Mesodermal cell (in vitro differentiated cells): ENCODE measurements around the gene ANO6.

Experiments used
- H3K27ac ChIP-seq: 2 replicates; pipeline ENCODE4 v1.7.0; 2013; ENCODE audit warnings: mild to moderate bottlenecking, low read depth, low read length, moderate library complexity; ENCODE audit not compliant: severe bottlenecking
- H3K36me3 ChIP-seq: 2 replicates; pipeline ENCODE4 v1.7.1; 2013; ENCODE audit warnings: mild to moderate bottlenecking, low read length, moderate library complexity; ENCODE audit not compliant: control insufficient read depth, insufficient read depth
- H3K4me1 ChIP-seq: one replicate; pipeline ENCODE4 v1.7.1; 2013; ENCODE audit warnings: mild to moderate bottlenecking, low read length; ENCODE audit not compliant: insufficient read depth, control insufficient read depth, poor library complexity, severe bottlenecking
- H3K4me3 ChIP-seq: 2 replicates; pipeline ENCODE4 v1.7.0; 2013; ENCODE audit warnings: low read length, control low read depth, mild to moderate bottlenecking; ENCODE audit not compliant: insufficient read depth, poor library complexity, severe bottlenecking; ENCODE audit errors: extremely low read depth
- H3K9me3 ChIP-seq: 2 replicates; pipeline ENCODE4 v1.7.1; 2013; ENCODE audit warnings: mild to moderate bottlenecking, low read length, moderate library complexity; ENCODE audit not compliant: control insufficient read depth
- WGBS, 2 experiments: methylation state at CpG; one replicate each; pipeline ENCODE4 v1.1.5; 2013; ENCODE audit warnings: missing lambda C conversion rate in 2 of 2; ENCODE audit not compliant: insufficient coverage in 2 of 2; 5-methylcytosine and 5-hydroxymethylcytosine counted together

ANO6 gene

GRCh38 chr12:45407981-45408728, 192.3 kb downstream of the ANO6 start:
- H3K9me3 ChIP-seq: no peaks in the 10 kb centered on the region
- 93 to 99% methylated on average over 7 to 8 of the region's 10 CpGs for WGBS, 2 experiments
- H3K36me3 ChIP-seq: peaks cover 87% of the 10 kb centered on the region
- H3K27ac ChIP-seq: no peak overlapping the region
- H3K4me3 ChIP-seq: no peak overlapping the region
- H3K4me1 ChIP-seq: no peaks in the 10 kb centered on the region

GRCh38 chr12:45408729-45409114, 192.8 kb downstream of the ANO6 start:
- Histone ChIP-seq H3K27ac (no peak overlapping the region), H3K4me1 (no peaks in the 10 kb centered on the region), H3K4me3 (no peak overlapping the region), H3K9me3 (no peaks in the 10 kb centered on the region), H3K36me3 (peaks cover 86% of the 10 kb centered on the region)
- 88 to 97% methylated on average over 2 of the region's 2 CpGs for WGBS, 2 experiments

- no peak overlapping the region for H3K27ac ChIP-seq
- H3K36me3 ChIP-seq: peaks cover 86% of the 10 kb centered on the region
- H3K4me3 ChIP-seq: no peak overlapping the region
Observed at GRCh38 chr12:45409966-45410365, 194.1 kb downstream of the ANO6 start.

DNA sequence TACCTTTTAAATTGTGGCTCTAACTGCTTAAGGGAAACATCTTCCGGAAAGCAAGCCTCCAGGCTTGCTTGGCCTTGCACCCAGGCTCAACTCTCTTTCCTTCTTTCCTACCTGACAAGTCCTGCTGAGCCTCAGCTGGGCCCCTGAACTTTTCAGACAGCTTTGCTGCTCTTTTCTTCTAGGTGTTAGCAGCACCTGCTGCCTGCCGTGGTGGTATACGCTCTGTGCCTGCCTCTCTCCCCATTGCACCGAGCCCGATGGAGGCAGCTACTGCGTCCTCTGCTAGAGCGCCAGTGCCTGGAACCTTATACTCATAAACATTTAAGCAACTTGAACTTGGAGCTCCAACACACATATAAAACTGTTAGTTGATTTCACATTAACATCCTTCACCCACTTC, 195.7 kb downstream of the ANO6 start:
- no peak overlapping the region for H3K4me3 ChIP-seq
- no peaks in the 10 kb centered on the region for H3K9me3 ChIP-seq
- peaks cover 90% of the 10 kb centered on the region for H3K36me3 ChIP-seq
- H3K27ac ChIP-seq: no peak overlapping the region
- no peaks in the 10 kb centered on the region for H3K4me1 ChIP-seq
- whole genome bisulfite sequencing, 2 experiments: 86 to 95% methylated on average over 5 to 7 of the region's 7 CpGs

More at GRCh38 chr12:45409966-45410365, 194.1 kb downstream of the ANO6 start:
- 94 to 95% methylated on average over 4 of the region's 7 CpGs for WGBS, 2 experiments
- Histone ChIP-seq H3K9me3 (no peaks in the 10 kb centered on the region), H3K4me1 (no peaks in the 10 kb centered on the region)

GRCh38 chr12:45415393-45415817, 199.5 kb downstream of the ANO6 start:
- no peaks in the 10 kb centered on the region for H3K4me1 ChIP-seq
- no peaks in the 10 kb centered on the region for H3K9me3 ChIP-seq
- peaks cover 84% of the 10 kb centered on the region for H3K36me3 ChIP-seq
- peak overlapping the region; percentile 20 for H3K27ac ChIP-seq
- no peak overlapping the region for H3K4me3 ChIP-seq
- 76% methylated on average over 2 of the region's 4 CpGs; no CpG with 5 or more reads in 1 of the 2 experiments for WGBS, 2 experiments

GRCh38 chr12:45416126-45416525, 200.2 kb downstream of the ANO6 start:
- H3K9me3 ChIP-seq: no peaks in the 10 kb centered on the region
- peaks cover 82% of the 10 kb centered on the region for H3K36me3 ChIP-seq
- H3K4me3 ChIP-seq: no peak overlapping the region
- 100% methylated on average over 1 of the region's 2 CpGs for WGBS, 2 experiments
- no peak overlapping the region for H3K27ac ChIP-seq
- H3K4me1 ChIP-seq: no peaks in the 10 kb centered on the region

- Histone ChIP-seq H3K4me1 (no peaks in the 10 kb centered on the region), H3K27ac (no peak overlapping the region), H3K4me3 (no peak overlapping the region), H3K9me3 (no peaks in the 10 kb centered on the region), H3K36me3 (peaks cover 79% of the 10 kb centered on the region)
- WGBS, 2 experiments: 100% methylated on average over 1 of the region's 1 CpG; no CpG with 5 or more reads in 1 of the 2 experiments
Observed at GRCh38 chr12:45418520-45418919, 202.6 kb downstream of the ANO6 start.

- H3K36me3 ChIP-seq: peaks cover 81% of the 10 kb centered on the region
- WGBS, 2 experiments: no CpG with 5 or more reads among the region's 1 CpG
Observed at GRCh38 chr12:45419317-45419814, 203.5 kb downstream of the ANO6 start.

GRCh38 chr12:45421736-45422135, 205.8 kb downstream of the ANO6 start:
- Histone ChIP-seq H3K36me3 (peaks cover 86% of the 10 kb centered on the region), H3K9me3 (no peaks in the 10 kb centered on the region), H3K4me1 (no peaks in the 10 kb centered on the region), H3K4me3 (no peak overlapping the region), H3K27ac (no peak overlapping the region)
- no CpG with 5 or more reads among the region's 1 CpG for WGBS, 2 experiments

More at GRCh38 chr12:45419317-45419814, 203.5 kb downstream of the ANO6 start:
- Histone ChIP-seq H3K27ac (no peak overlapping the region), H3K4me1 (no peaks in the 10 kb centered on the region), H3K9me3 (no peaks in the 10 kb centered on the region), H3K4me3 (no peak overlapping the region)

DNA sequence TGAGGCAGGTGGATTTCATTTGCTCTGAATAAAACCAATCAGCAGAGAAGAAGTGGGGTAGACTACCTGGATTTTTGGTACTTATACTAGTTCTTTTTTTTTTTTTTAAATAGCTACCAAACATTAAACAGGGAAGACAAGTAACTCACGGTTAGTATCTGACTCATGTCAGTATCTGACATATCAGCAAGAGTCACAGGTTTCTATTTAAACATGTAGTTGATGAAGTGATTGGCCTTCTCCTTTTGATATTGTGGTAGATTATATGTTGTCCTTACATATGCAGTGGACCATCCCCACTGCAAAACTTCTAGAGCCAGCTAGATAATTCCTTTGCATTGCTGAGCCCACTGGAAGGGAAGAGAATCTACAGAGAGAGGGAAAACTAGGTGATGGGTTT, 208.0 kb downstream of the ANO6 start:
- Histone ChIP-seq H3K4me1 (no peaks in the 10 kb centered on the region), H3K9me3 (no peaks in the 10 kb centered on the region), H3K36me3 (peaks cover 88% of the 10 kb centered on the region), H3K4me3 (no peak overlapping the region), H3K27ac (no peak overlapping the region)
- WGBS, 2 experiments: no CpG with 5 or more reads among the region's 1 CpG

DNA sequence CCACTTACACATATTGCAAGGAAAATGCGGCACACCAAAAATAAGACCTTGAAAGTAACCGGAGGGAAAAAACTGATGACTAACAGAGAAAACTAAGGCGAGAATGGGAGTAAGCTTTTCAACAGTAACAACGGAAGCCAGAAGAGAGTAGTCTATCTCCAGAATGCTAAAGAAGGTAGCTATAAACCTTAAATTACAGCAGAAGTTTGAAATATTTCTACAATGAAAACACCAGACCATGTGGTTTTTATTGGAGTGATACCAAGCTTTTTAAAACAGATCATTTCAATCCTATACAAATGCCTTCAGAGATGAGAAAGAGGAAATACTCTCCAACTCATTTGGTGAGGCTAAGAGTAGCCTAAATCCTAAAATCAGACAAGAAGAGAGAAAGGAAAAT, 209.5 kb downstream of the ANO6 start:
- H3K27ac ChIP-seq: no peak overlapping the region
- WGBS, 2 experiments: 87 to 97% methylated on average over 3 to 4 of the region's 4 CpGs
- H3K9me3 ChIP-seq: no peaks in the 10 kb centered on the region
- no peaks in the 10 kb centered on the region for H3K4me1 ChIP-seq
- no peak overlapping the region for H3K4me3 ChIP-seq
- peaks cover 92% of the 10 kb centered on the region for H3K36me3 ChIP-seq
